ENCODE measurements around the gene ILRUN.
"Not testable (repeated sequence)": the region's sequence is repeated elsewhere in the genome, so short reads cannot be mapped to it uniquely, and the experiment has no call there.

ILRUN gene

GRCh38 chr6:34718976-34719375 lies 22.4 kb upstream of the ILRUN start:
- no peak for TF ChIP-seq CTCF (IDR thresholded peaks at IDR 0.05; ENCODE audit: low read depth, low read length, missing control alignments)
- no peak overlapping the region for H3K27ac ChIP-seq
- H3K27me3 ChIP-seq (replicated peaks) = no peaks in the 10 kb centered on the region
- in situ Hi-C loops (cut with HindIII; ENCODE audit: low pct_ligation_motif_present, low sequenced_read_pairs) = no loop called here
- no peak for DNase-seq
- H3K4me3 ChIP-seq (ENCODE audit: low read depth, low read length) = no peak overlapping the region
- H3K36me3 ChIP-seq (replicated peaks) = no peaks in the 10 kb centered on the region

- H3K27ac ChIP-seq = no peak overlapping the region
- in situ Hi-C loops (cut with HindIII; ENCODE audit: low pct_ligation_motif_present, low sequenced_read_pairs) = no loop called here
- no peaks in the 10 kb centered on the region for H3K36me3 ChIP-seq (replicated peaks)
- no peak for DNase-seq
- TF ChIP-seq CTCF (IDR thresholded peaks at IDR 0.05; ENCODE audit: low read depth, low read length, missing control alignments) = no peak
- H3K27me3 ChIP-seq (replicated peaks) = no peaks in the 10 kb centered on the region
- no peak overlapping the region for H3K4me3 ChIP-seq (ENCODE audit: low read depth, low read length)
Observed at GRCh38 chr6:34717466-34717865, 20.9 kb upstream of the ILRUN start.

GRCh38 chr6:34714663-34715062 lies 18.1 kb upstream of the ILRUN start:
- DNase-seq = no peak
- TF ChIP-seq CTCF (IDR thresholded peaks at IDR 0.05; ENCODE audit: low read depth, low read length, missing control alignments) = no peak
- Histone ChIP-seq H3K4me3 (ENCODE audit: low read depth, low read length) (no peak overlapping the region), H3K27me3 (replicated peaks) (no peaks in the 10 kb centered on the region), H3K27ac (no peak overlapping the region), H3K36me3 (replicated peaks) (no peaks in the 10 kb centered on the region)
- in situ Hi-C loops (cut with HindIII; ENCODE audit: low pct_ligation_motif_present, low sequenced_read_pairs) = no loop called here

- H3K4me3 ChIP-seq (ENCODE audit: low read depth, low read length); in situ Hi-C loops (cut with HindIII; ENCODE audit: low pct_ligation_motif_present, low sequenced_read_pairs); H3K27ac ChIP-seq; DNase-seq; H3K27me3 ChIP-seq (replicated peaks); H3K36me3 ChIP-seq (replicated peaks): not testable (repeated sequence)
Observed at GRCh38 chr6:34712881-34713280, 16.3 kb upstream of the ILRUN start.

- DNase-seq = peak; percentile 18
- no peak overlapping the region for H3K27ac ChIP-seq
- H3K36me3 ChIP-seq (replicated peaks) = no peaks in the 10 kb centered on the region
Observed at GRCh38 chr6:34709386-34709785, 12.8 kb upstream of the ILRUN start.

GRCh38 chr6:34705241-34705640 lies 8.7 kb upstream of the ILRUN start:
- TF ChIP-seq CTCF (IDR thresholded peaks at IDR 0.05; ENCODE audit: low read depth, low read length, missing control alignments) = no peak
- in situ Hi-C loops (cut with HindIII; ENCODE audit: low pct_ligation_motif_present, low sequenced_read_pairs) = no loop called here

More at GRCh38 chr6:34709386-34709785, 12.8 kb upstream of the ILRUN start:
- no peaks in the 10 kb centered on the region for H3K27me3 ChIP-seq (replicated peaks)
- in situ Hi-C loops (cut with HindIII; ENCODE audit: low pct_ligation_motif_present, low sequenced_read_pairs) = no loop called here
- no peak overlapping the region for H3K4me3 ChIP-seq (ENCODE audit: low read depth, low read length)
- TF ChIP-seq CTCF (IDR thresholded peaks at IDR 0.05; ENCODE audit: low read depth, low read length, missing control alignments) = no peak

More at GRCh38 chr6:34705241-34705640, 8.7 kb upstream of the ILRUN start:
- H3K27me3 ChIP-seq (replicated peaks) = no peaks in the 10 kb centered on the region
- H3K36me3 ChIP-seq (replicated peaks) = no peaks in the 10 kb centered on the region
- DNase-seq = no peak
- H3K4me3 ChIP-seq (ENCODE audit: low read depth, low read length) = no peak overlapping the region
- H3K27ac ChIP-seq = no peak overlapping the region

Data from brain microvascular endothelial cell (primary cell).